SU-DHL-6 (cell line): ENCODE data around the gene ARMH1.

Experiments used
- CTCF ChIP-seq: fragments of 200-600 bp; sonication (generic); IDR thresholded peaks from one replicate; pipeline ENCODE4 v1.5.1; 2017; ENCODE audit warnings: antibody characterized with exemption, mild to moderate bottlenecking, low read length, moderate library complexity; ENCODE audit not compliant: insufficient read depth, poor library complexity, severe bottlenecking
- EZH2phosphoT487 ChIP-seq: fragments of 200-600 bp; sonication (generic), shearing (Covaris generic); conservative IDR thresholded peaks from 2 replicates; pipeline ENCODE4 v1.6.1; 2018; ENCODE audit warnings: mild to moderate bottlenecking, antibody characterized with exemption, low read length, moderate library complexity, mixed read lengths

- TF ChIP-seq CTCF (no peak), EZH2phosphoT487 (no peak)
These were observed 43.6 kb downstream of the ARMH1 start for GRCh38 chr1:44718091-44718490.
